Spleen (tissue), 11 donors: ENCODE data around the gene DMC1. TPM values are rescaled to one million over a fixed set of nuclear protein-coding genes. Genes with fewer than 3 reads are reported as not detected.

Source experiments
- DNase-seq: peaks from one replicate; pipeline ENCODE4 v3.0.0-alpha.2; 2020
- H3K27ac ChIP-seq, 8 donors: fragments of 200-600 bp; sonication (generic) in 7 of 8; 1 replicate in 4 of 8; 2 replicates in 4 of 8; pipeline versions ENCODE4 v1.5.0 to v1.8.0; 2016 to 2021; ENCODE audit warnings: inconsistent platforms in 4 of 8, mild to moderate bottlenecking in 4 of 8, moderate library complexity in 1 of 8
- H3K27me3 ChIP-seq, 7 donors: fragments of 200-600 bp; sonication (generic) in 6 of 7; replicated peaks in 1 of 7; 1 replicate in 4 of 7; 2 replicates in 3 of 7; pipeline versions ENCODE4 v1.5.0 to v1.8.0; 2016 to 2021; ENCODE audit warnings: inconsistent platforms in 3 of 7, mild to moderate bottlenecking in 1 of 7
- H3K36me3 ChIP-seq, 6 donors: fragments of 200-600 bp; sonication (generic) in 5 of 6; 1 replicate in 4 of 6; 2 replicates in 2 of 6; pipeline versions ENCODE4 v1.5.0 to v1.8.0; 2016 to 2021; ENCODE audit warnings: inconsistent platforms in 2 of 6
- H3K4me1 ChIP-seq, 6 donors: fragments of 200-600 bp; sonication (generic) in 5 of 6; 1 replicate in 3 of 6; 2 replicates in 3 of 6; pipeline versions ENCODE4 v1.5.0 to v1.8.0; 2016 to 2021; ENCODE audit warnings: inconsistent platforms in 3 of 6
- H3K4me3 ChIP-seq, 8 donors: fragments of 200-600 bp; sonication (generic) in 7 of 8; 1 replicate in 4 of 8; 2 replicates in 4 of 8; pipeline versions ENCODE4 v1.5.0 to v1.8.0; 2016 to 2021; ENCODE audit warnings: inconsistent platforms in 4 of 8, mild to moderate bottlenecking in 4 of 8, moderate library complexity in 2 of 8
- H3K9me3 ChIP-seq, 8 donors: fragments of 200-600 bp; sonication (generic) in 7 of 8; 1 replicate in 4 of 8; 2 replicates in 4 of 8; pipeline versions ENCODE4 v1.5.0 to v1.8.0; 2016 to 2021; ENCODE audit warnings: inconsistent platforms in 4 of 8
- CTCF ChIP-seq, 11 experiments: fragments of 200-600 bp in 7 of 11; fragments of 450-650 bp in 4 of 11; sonication (generic) in 4 of 11; IDR thresholded peaks in 8 of 11; conservative IDR thresholded peaks in 3 of 11; 1 replicate in 7 of 11; 2 replicates in 4 of 11; pipeline versions ENCODE4 v1.4.0 to v1.8.0; 2016 to 2021; ENCODE audit warnings: antibody characterized with exemption in 11 of 11, inconsistent platforms in 4 of 11, mild to moderate bottlenecking in 1 of 11
- POLR2A ChIP-seq, 3 donors: fragments of 450-650 bp; IDR thresholded peaks; one replicate each; pipeline ENCODE4 v1.5.1; 2017; ENCODE audit warnings: antibody characterized with exemption in 3 of 3, mild to moderate bottlenecking in 1 of 3
- POLR2AphosphoS5 ChIP-seq, 3 donors: sonication (generic); formaldehyde crosslinking; IDR thresholded peaks; one replicate each; pipeline ENCODE4 v1.5.1; 2017; ENCODE audit warnings: antibody characterized with exemption in 3 of 3
- WGBS, 5 donors: extraction: QIAGEN DNeasy Blood & Tissue Kit in 3 of 5; methylation state at CpG; one replicate each; pipeline versions ENCODE4 v1.1.5 to v1.1.7; 2013 to 2018; 5-methylcytosine and 5-hydroxymethylcytosine counted together
- intact Hi-C: fragments of 100-400 bp; cut with DNase I; formaldehyde crosslinking; loops from one replicate; pipeline ENCODE4 v1.15.0; 2023; ENCODE audit warnings: low total_unique reads
- polyA plus RNA-seq, 3 donors: library from polyadenylated mRNA; stranded (reverse); fragments of 200-250 nt; gene quantifications; one replicate each; pipeline ENCODE4 v1.2.1, GENCODE V29; 2013
- total RNA-seq, 7 donors: library from RNA; depleted of rRNA in 3 of 7; stranded (reverse); fragments of >200 nt in 3 of 7; fragmentation: NEBNext Ultra II Directional in 4 of 7; extraction: Animal tissue kit (Norgen Biotek cat#: 25700) in 4 of 7; gene quantifications; one replicate each; pipeline versions ENCODE4 v1.1.0 to v1.2.1, GENCODE V29; 2016 to 2021
- donor health status: healthy with polysubstance abuse.
- donor health status: DM: no; HTN: no; CAD: no; lungs with moderate emphysema.
- donor health status: DM: no; HTN: no; CAD: no.
- donor health status: Bipolar disorder and iron deficiency.
- donor health status: healthy.
- donor health status: DM: no; HTN: no; CAD: no.
- donor health status: DM: yes; HTN: yes; CAD: no.

DMC1 gene
- total and polyA plus RNA-seq, 10 donors, result 0.15 to 2.7 (median 0.80) TPM; not detected in 3

GRCh38 chr22:38469306-38469781 lies 100.6 kb downstream of the DMC1 start:
- Histone ChIP-seq H3K4me1 (peaks cover 0 to 21% (median 13%) of the 10 kb centered on the region in 6 donors), H3K27ac (no peak overlapping the region), H3K27me3 (peaks cover 0 to 51% (median 28%) of the 10 kb centered on the region in 7 donors), H3K36me3 (no peaks in the 10 kb centered on the region), H3K4me3 (no peak overlapping the region), H3K9me3 (no peaks in the 10 kb centered on the region)
- TF ChIP-seq POLR2A (IDR thresholded peaks at IDR 0.05) (no peak), CTCF (IDR thresholded peaks at IDR 0.05 in 8 of 11, conservative IDR thresholded peaks at IDR 0.05 in 3 of 11) (no peak), POLR2AphosphoS5 (IDR thresholded peaks at IDR 0.05) (no peak)
- 94 to 98% (median 97%) methylated on average over 6 of the region's 6 CpGs for WGBS, 5 donors
- intact Hi-C loops, result no loop called here
- peak; percentile 39 for DNase-seq

Other genes with a start within 250 kb of the DMC1 start
- not detected for gene KCNJ4, start 115.0 kb downstream of the DMC1 start, total RNA-seq
- gene KCNJ4, start 115.0 kb downstream of the DMC1 start, polyA plus RNA-seq, result not detected
- 1 to 10 TPM; 1.5 to 4.9 (median 3.1) TPM for gene KDELR3, start 102.1 kb downstream of the DMC1 start, total RNA-seq
- gene KDELR3, start 102.1 kb downstream of the DMC1 start, polyA plus RNA-seq, result 1 to 10 TPM in 2 of 3 donors, under 1 TPM in 1; 1.00 to 3.1 (median 1.2) TPM
- 100 to 1,000 TPM; 579 to 818 (median 658) TPM for gene DDX17, start 63.9 kb downstream of the DMC1 start, total RNA-seq
- 100 to 1,000 TPM; 150 to 224 (median 204) TPM for gene DDX17, start 63.9 kb downstream of the DMC1 start, polyA plus RNA-seq
- 1 to 10 TPM in 1 of 7 donors, under 1 TPM in 5, not detected in 1; 0.06 to 3.0 (median 0.49) TPM for gene FAM227A, start 86.2 kb upstream of the DMC1 start, total RNA-seq
- gene FAM227A, start 86.2 kb upstream of the DMC1 start, polyA plus RNA-seq, result under 1 TPM; 0.02 to 0.26 (median 0.07) TPM
- 10 to 100 TPM; 20.2 to 28.5 (median 22.2) TPM for gene CBY1, start 86.5 kb upstream of the DMC1 start, total RNA-seq
- gene CBY1, start 86.5 kb upstream of the DMC1 start, polyA plus RNA-seq, result 10 to 100 TPM; 24.6 to 37.2 (median 28.1) TPM
- 10 to 100 TPM; 28.6 to 59.9 (median 50.6) TPM for gene TOMM22, start 111.8 kb upstream of the DMC1 start, total RNA-seq
- 10 to 100 TPM; 24.3 to 44.3 (median 41.3) TPM for gene TOMM22, start 111.8 kb upstream of the DMC1 start, polyA plus RNA-seq
- 10 to 100 TPM; 28.5 to 54.2 (median 36.4) TPM for gene JOSD1, start 130.8 kb upstream of the DMC1 start, total RNA-seq
- 10 to 100 TPM; 10.1 to 16.3 (median 13.8) TPM for gene JOSD1, start 130.8 kb upstream of the DMC1 start, polyA plus RNA-seq
- gene GTPBP1, start 135.8 kb upstream of the DMC1 start, total RNA-seq, result 100 to 1,000 TPM in 2 of 7 donors, 10 to 100 TPM in 5; 76.3 to 134 (median 98.8) TPM
- 10 to 100 TPM in 1 of 3 donors, 1 to 10 TPM in 2; 9.7 to 31.9 (median 9.9) TPM for gene GTPBP1, start 135.8 kb upstream of the DMC1 start, polyA plus RNA-seq
- gene SUN2, start 185.8 kb upstream of the DMC1 start, total RNA-seq, result 100 to 1,000 TPM; 204 to 455 (median 220) TPM
- gene SUN2, start 185.8 kb upstream of the DMC1 start, polyA plus RNA-seq, result 10 to 100 TPM; 35.4 to 86.5 (median 38.9) TPM
- 10 to 100 TPM; 10.4 to 17.6 (median 13.9) TPM for gene DNAL4, start 224.0 kb upstream of the DMC1 start, total RNA-seq
- gene DNAL4, start 224.0 kb upstream of the DMC1 start, polyA plus RNA-seq, result 10 to 100 TPM in 2 of 3 donors, 1 to 10 TPM in 1; 8.6 to 16.2 (median 10.6) TPM